Measurements from ENCODE around the gene KCNMA1. TPM values are rescaled to one million over a fixed set of nuclear protein-coding genes. Genes with fewer than 3 reads are reported as not detected.

KCNMA1 gene
- polyA plus RNA-seq, 1 of the 3 experiments (the other 2 are of a cell fraction) = 107 TPM

- Histone ChIP-seq H3K9ac (no peak overlapping the region), H3K4me1 (ENCODE audit: control insufficient read depth in 1 of 2, insufficient read depth in 2 of 2, low read depth in 1 of 2, low read length in 1 of 2) (peaks cover 0 to 6% of the 10 kb centered on the region in 2 experiments; a peak in 2 of 4 replicates), H3F3A (replicated peaks; ENCODE audit: insufficient read depth) (no peaks in the 10 kb centered on the region), H3K36me3 (replicated peaks in 1 of 2; ENCODE audit: control insufficient read depth in 1 of 2, insufficient read depth in 2 of 2, low read length in 1 of 2) (peaks cover 0 to 37% of the 10 kb centered on the region in 2 experiments), H4K20me1 (ENCODE audit: insufficient read depth) (no peaks in the 10 kb centered on the region), H3K4me2 (no peak overlapping the region), H3K9me2 (no peaks in the 10 kb centered on the region), H2AFZ (ENCODE audit: low read depth) (no peak overlapping the region), H3K27me3 (ENCODE audit: insufficient read depth) (no peaks in the 10 kb centered on the region), H3K27ac (ENCODE audit: low read depth in 2 of 2, low read length in 1 of 2) (no peak overlapping the region), H3K9me3 (no peaks in the 10 kb centered on the region), H3K4me3 (ENCODE audit: low read depth in 2 of 2, low read length in 1 of 2) (no peak overlapping the region), H3K79me2 (ENCODE audit: insufficient read depth) (no peaks in the 10 kb centered on the region)
- 75% methylated on average over 2 of the region's 2 CpGs for WGBS (ENCODE audit: low lambda C conversion rate)
- POLR2A ChIA-PET = no interaction called here
- no peak for DNase-seq
- CTCF ChIA-PET = interaction anchor here (1.0 to 1.5 kb wide), 3 partner anchors 13 to 695 kb away, joined by 3 to 5 read pairs (median 3); no protein-coding TSS in a partner anchor
- no peak for TF ChIP-seq IRF3 (IDR thresholded peaks at IDR 0.05; ENCODE audit: low read depth, low read length)
- no peak for TF ChIP-seq TAF1 (IDR thresholded peaks at IDR 0.05; ENCODE audit: borderline replicate concordance, low read depth, low read length)
- TF ChIP-seq MXI1 (IDR thresholded peaks at IDR 0.05; ENCODE audit: low read depth, low read length) = no peak
- TF ChIP-seq FOXM1 (IDR thresholded peaks at IDR 0.05; ENCODE audit: low read depth) = no peak
- TF ChIP-seq YY1 (IDR thresholded peaks at IDR 0.05; ENCODE audit: low read depth) = no peak
- TF ChIP-seq, protein P1, sequence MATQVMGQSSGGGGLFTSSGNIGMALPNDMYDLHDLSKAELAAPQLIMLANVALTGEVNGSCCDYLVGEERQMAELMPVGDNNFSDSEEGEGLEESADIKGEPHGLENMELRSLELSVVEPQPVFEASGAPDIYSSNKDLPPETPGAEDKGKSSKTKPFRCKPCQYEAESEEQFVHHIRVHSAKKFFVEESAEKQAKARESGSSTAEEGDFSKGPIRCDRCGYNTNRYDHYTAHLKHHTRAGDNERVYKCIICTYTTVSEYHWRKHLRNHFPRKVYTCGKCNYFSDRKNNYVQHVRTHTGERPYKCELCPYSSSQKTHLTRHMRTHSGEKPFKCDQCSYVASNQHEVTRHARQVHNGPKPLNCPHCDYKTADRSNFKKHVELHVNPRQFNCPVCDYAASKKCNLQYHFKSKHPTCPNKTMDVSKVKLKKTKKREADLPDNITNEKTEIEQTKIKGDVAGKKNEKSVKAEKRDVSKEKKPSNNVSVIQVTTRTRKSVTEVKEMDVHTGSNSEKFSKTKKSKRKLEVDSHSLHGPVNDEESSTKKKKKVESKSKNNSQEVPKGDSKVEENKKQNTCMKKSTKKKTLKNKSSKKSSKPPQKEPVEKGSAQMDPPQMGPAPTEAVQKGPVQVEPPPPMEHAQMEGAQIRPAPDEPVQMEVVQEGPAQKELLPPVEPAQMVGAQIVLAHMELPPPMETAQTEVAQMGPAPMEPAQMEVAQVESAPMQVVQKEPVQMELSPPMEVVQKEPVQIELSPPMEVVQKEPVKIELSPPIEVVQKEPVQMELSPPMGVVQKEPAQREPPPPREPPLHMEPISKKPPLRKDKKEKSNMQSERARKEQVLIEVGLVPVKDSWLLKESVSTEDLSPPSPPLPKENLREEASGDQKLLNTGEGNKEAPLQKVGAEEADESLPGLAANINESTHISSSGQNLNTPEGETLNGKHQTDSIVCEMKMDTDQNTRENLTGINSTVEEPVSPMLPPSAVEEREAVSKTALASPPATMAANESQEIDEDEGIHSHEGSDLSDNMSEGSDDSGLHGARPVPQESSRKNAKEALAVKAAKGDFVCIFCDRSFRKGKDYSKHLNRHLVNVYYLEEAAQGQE (IDR thresholded peaks at IDR 0.05; ENCODE audit: low read depth, low read length) = no peak
- TF ChIP-seq JUND (IDR thresholded peaks at IDR 0.05) = peak; percentile 37; the same call in 1 of the 2 replicates
- TF ChIP-seq POLR2AphosphoS5 (IDR thresholded peaks at IDR 0.05; ENCODE audit: low read depth, low read length) = no peak
- TF ChIP-seq NRF1 (IDR thresholded peaks at IDR 0.05; ENCODE audit: low read depth, low read length) = no peak
- no peak for TF ChIP-seq GATA2 (CRISPR knock-in tag; IDR thresholded peaks at IDR 0.05)
- TF ChIP-seq, protein P2, sequence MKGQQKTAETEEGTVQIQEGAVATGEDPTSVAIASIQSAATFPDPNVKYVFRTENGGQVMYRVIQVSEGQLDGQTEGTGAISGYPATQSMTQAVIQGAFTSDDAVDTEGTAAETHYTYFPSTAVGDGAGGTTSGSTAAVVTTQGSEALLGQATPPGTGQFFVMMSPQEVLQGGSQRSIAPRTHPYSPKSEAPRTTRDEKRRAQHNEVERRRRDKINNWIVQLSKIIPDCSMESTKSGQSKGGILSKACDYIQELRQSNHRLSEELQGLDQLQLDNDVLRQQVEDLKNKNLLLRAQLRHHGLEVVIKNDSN (IDR thresholded peaks at IDR 0.05; ENCODE audit: borderline replicate concordance, low read depth) = no peak
- TF ChIP-seq ZBTB33 (IDR thresholded peaks at IDR 0.05; ENCODE audit: borderline replicate concordance, low read depth) = no peak
- TF ChIP-seq CHD2 (IDR thresholded peaks at IDR 0.05; ENCODE audit: low read length, partially characterized antibody) = no peak
- TF ChIP-seq, protein P3, sequence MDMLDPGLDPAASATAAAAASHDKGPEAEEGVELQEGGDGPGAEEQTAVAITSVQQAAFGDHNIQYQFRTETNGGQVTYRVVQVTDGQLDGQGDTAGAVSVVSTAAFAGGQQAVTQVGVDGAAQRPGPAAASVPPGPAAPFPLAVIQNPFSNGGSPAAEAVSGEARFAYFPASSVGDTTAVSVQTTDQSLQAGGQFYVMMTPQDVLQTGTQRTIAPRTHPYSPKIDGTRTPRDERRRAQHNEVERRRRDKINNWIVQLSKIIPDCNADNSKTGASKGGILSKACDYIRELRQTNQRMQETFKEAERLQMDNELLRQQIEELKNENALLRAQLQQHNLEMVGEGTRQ (IDR thresholded peaks at IDR 0.05; ENCODE audit: borderline replicate concordance, low read depth, low read length) = no peak
- no peak for TF ChIP-seq RFX5 (IDR thresholded peaks at IDR 0.05; ENCODE audit: low read length)
- TF ChIP-seq, protein P4, sequence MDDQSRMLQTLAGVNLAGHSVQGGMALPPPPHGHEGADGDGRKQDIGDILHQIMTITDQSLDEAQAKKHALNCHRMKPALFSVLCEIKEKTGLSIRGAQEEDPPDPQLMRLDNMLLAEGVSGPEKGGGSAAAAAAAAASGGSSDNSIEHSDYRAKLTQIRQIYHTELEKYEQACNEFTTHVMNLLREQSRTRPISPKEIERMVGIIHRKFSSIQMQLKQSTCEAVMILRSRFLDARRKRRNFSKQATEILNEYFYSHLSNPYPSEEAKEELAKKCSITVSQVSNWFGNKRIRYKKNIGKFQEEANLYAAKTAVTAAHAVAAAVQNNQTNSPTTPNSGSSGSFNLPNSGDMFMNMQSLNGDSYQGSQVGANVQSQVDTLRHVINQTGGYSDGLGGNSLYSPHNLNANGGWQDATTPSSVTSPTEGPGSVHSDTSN (IDR thresholded peaks at IDR 0.05) = peak; percentile 90
- TF ChIP-seq TCF12 (IDR thresholded peaks at IDR 0.05) = peak; percentile 86
- TF ChIP-seq SIN3A (IDR thresholded peaks at IDR 0.05; ENCODE audit: borderline replicate concordance, low read depth, low read length) = 0 out of 2 replicates have a peak, but pooled peaks have one; percentile 53
- no peak for TF ChIP-seq RXRA (IDR thresholded peaks at IDR 0.05; ENCODE audit: borderline replicate concordance, low read depth)
- peak; percentile 26; the same call in 1 of the 2 replicates for TF ChIP-seq NFIC (IDR thresholded peaks at IDR 0.05; ENCODE audit: borderline replicate concordance)
- no peak for TF ChIP-seq RAD21 (IDR thresholded peaks at IDR 0.05; ENCODE audit: low read length)
- peak in 1 of 2 experiments; percentile 23; a peak in 1 of 4 replicates for TF ChIP-seq EP300 (IDR thresholded peaks at IDR 0.05; ENCODE audit: borderline replicate concordance in 1 of 2, low read depth in 1 of 2, low read length in 1 of 2)
- no peak for TF ChIP-seq SMC3 (IDR thresholded peaks at IDR 0.05; ENCODE audit: low read depth, low read length)
Observed at GRCh38 chr10:76998451-76998850, 639.2 kb downstream of the KCNMA1 start.

Measured in SK-N-SH (cell line).